Progenitor cell of endocrine pancreas (in vitro differentiated cells): Measurements from ENCODE around the gene CMIP. TPM values are rescaled to one million over a fixed set of nuclear protein-coding genes. Genes with fewer than 3 reads are reported as not detected.

Experiments used
- DNase-seq: peaks from one replicate; pipeline ENCODE4 v3.0.0; 2021; ENCODE audit warnings: low spot score; ENCODE audit not compliant: unreplicated experiment
- H3K27ac Mint-ChIP-seq: 2 replicates; pipeline ENCODE4 v1.8.0; 2021; ENCODE audit warnings: mild to moderate bottlenecking, moderate library complexity, mixed read lengths
- H3K27me3 Mint-ChIP-seq: 2 replicates; pipeline ENCODE4 v1.8.0; 2021; ENCODE audit warnings: mixed read lengths
- H3K36me3 Mint-ChIP-seq: 2 replicates; pipeline ENCODE4 v1.8.0; 2022; ENCODE audit warnings: mixed read lengths; ENCODE audit not compliant: insufficient read depth
- H3K4me1 Mint-ChIP-seq: 2 replicates; pipeline ENCODE4 v1.8.0; 2021; ENCODE audit warnings: low read depth, mixed read lengths
- H3K4me3 Mint-ChIP-seq: 2 replicates; pipeline ENCODE4 v1.8.0; 2021; ENCODE audit warnings: low read depth, mild to moderate bottlenecking, moderate library complexity, mixed read lengths
- H3K9me3 Mint-ChIP-seq: 2 replicates; pipeline ENCODE4 v1.8.0; 2021; ENCODE audit warnings: low read depth, mixed read lengths
- CTCF ChIP-seq: fragments of 200-600 bp; sonication (generic); IDR thresholded peaks from one replicate; pipeline ENCODE4 v1.5.0; 2021; ENCODE audit warnings: antibody characterized with exemption, mild to moderate bottlenecking; ENCODE audit not compliant: unreplicated experiment
- total RNA-seq: library from RNA; stranded (reverse); gene quantifications from 2 replicates; pipeline ENCODE4 v1.2.1, GENCODE V29; 2021

The CMIP gene
- total RNA-seq, 1 donor from 2014 or later, result 62.7 TPM

- Mint-ChIP-seq H3K9me3 (no peaks in the 10 kb centered on the region), H3K4me3 (no peak overlapping the region), H3K27me3 (no peaks in the 10 kb centered on the region), H3K27ac (no peak overlapping the region), H3K36me3 (no peaks in the 10 kb centered on the region), H3K4me1 (peaks cover 47% of the 10 kb centered on the region)
- no peak for TF ChIP-seq CTCF
- no peak for DNase-seq
Measured at GRCh38 chr16:81544700-81545271, 100.2 kb downstream of the CMIP start.

- TF ChIP-seq CTCF, result no peak
- DNase-seq, result no peak
- Mint-ChIP-seq H3K9me3 (no peaks in the 10 kb centered on the region), H3K4me3 (no peak overlapping the region), H3K36me3 (no peaks in the 10 kb centered on the region), H3K4me1 (peaks cover 51% of the 10 kb centered on the region), H3K27me3 (no peaks in the 10 kb centered on the region), H3K27ac (no peak overlapping the region)
Measured at GRCh38 chr16:81545470-81546250, 101.1 kb downstream of the CMIP start.

- Mint-ChIP-seq H3K4me1 (peaks cover 51% of the 10 kb centered on the region), H3K27me3 (no peaks in the 10 kb centered on the region), H3K27ac (no peak overlapping the region), H3K4me3 (no peak overlapping the region), H3K9me3 (no peaks in the 10 kb centered on the region), H3K36me3 (no peaks in the 10 kb centered on the region)
- no peak for TF ChIP-seq CTCF
- DNase-seq, result no peak
Measured at GRCh38 chr16:81546781-81547180, 102.2 kb downstream of the CMIP start.

GRCh38 chr16:81547194-81547938 lies 102.8 kb downstream of the CMIP start:
- peaks cover 48% of the 10 kb centered on the region for H3K4me1 Mint-ChIP-seq
- no peak for DNase-seq
- no peak for TF ChIP-seq CTCF
- no peak overlapping the region for H3K4me3 Mint-ChIP-seq
- no peak overlapping the region for H3K27ac Mint-ChIP-seq
- H3K27me3 Mint-ChIP-seq, result no peaks in the 10 kb centered on the region
- H3K36me3 Mint-ChIP-seq, result no peaks in the 10 kb centered on the region
- no peaks in the 10 kb centered on the region for H3K9me3 Mint-ChIP-seq

GRCh38 chr16:81547939-81548216 lies 103.3 kb downstream of the CMIP start:
- H3K4me1 Mint-ChIP-seq, result peaks cover 48% of the 10 kb centered on the region

More at GRCh38 chr16:81547939-81548216, 103.3 kb downstream of the CMIP start:
- H3K27me3 Mint-ChIP-seq, result no peaks in the 10 kb centered on the region
- no peak overlapping the region for H3K27ac Mint-ChIP-seq
- H3K9me3 Mint-ChIP-seq, result no peaks in the 10 kb centered on the region
- DNase-seq, result no peak
- no peak for TF ChIP-seq CTCF
- H3K36me3 Mint-ChIP-seq, result no peaks in the 10 kb centered on the region
- H3K4me3 Mint-ChIP-seq, result no peak overlapping the region
